Stomach (tissue), 4 donors: ENCODE data around the gene HK1.

ENCODE experiments used
- CTCF ChIP-seq, 7 experiments: fragments of 450-650 bp in 4 of 7; fragments of 200-600 bp in 3 of 7; sonication (generic) in 3 of 7; IDR thresholded peaks; one replicate each; pipeline ENCODE4 v1.5.1; 2016 to 2019; ENCODE audit warnings: antibody characterized with exemption in 7 of 7, control low read depth in 2 of 7, mild to moderate bottlenecking in 1 of 7
- EP300 ChIP-seq: sonication (generic); formaldehyde crosslinking; IDR thresholded peaks from one replicate; pipeline ENCODE4 v1.6.1; 2017; ENCODE audit warnings: antibody characterized with exemption
- POLR2A ChIP-seq, 4 donors: fragments of 450-650 bp; IDR thresholded peaks; one replicate each; pipeline ENCODE4 v1.6.1; 2016; ENCODE audit warnings: antibody characterized with exemption in 4 of 4, control low read depth in 2 of 4, mild to moderate bottlenecking in 1 of 4, moderate library complexity in 1 of 4
- POLR2AphosphoS5 ChIP-seq, 3 donors: sonication (generic); formaldehyde crosslinking; IDR thresholded peaks; one replicate each; pipeline ENCODE4 v1.6.1; 2016; ENCODE audit warnings: antibody characterized with exemption in 3 of 3

- TF ChIP-seq CTCF (IDR thresholded peaks at IDR 0.05) (no peak), POLR2AphosphoS5 (IDR thresholded peaks at IDR 0.05) (no peak), POLR2A (IDR thresholded peaks at IDR 0.05) (no peak), EP300 (no peak)
These were observed 39.4 kb downstream of the HK1 start for GRCh38 chr10:69317626-69318105.
